A549 (cell line): ENCODE measurements around the gene SRC.

Experiments used
- CEBPB ChIP-seq, 2 experiments: fragments of >200 bp in 1 of 2; sonication (Bioruptor Twin) in 1 of 2; formaldehyde crosslinking in 1 of 2; IDR thresholded peaks; 2 replicates each; pipeline ENCODE4 v1.6.1; 2012 to 2016
- CTCF ChIP-seq: fragments of >200 bp; sonication (Bioruptor Twin); formaldehyde crosslinking; IDR thresholded peaks from 3 replicates; pipeline ENCODE4 v1.5.1; 2016
- E2F6 ChIP-seq: IDR thresholded peaks from 2 replicates; pipeline ENCODE4 v1.6.1; 2012; ENCODE audit warnings: low read depth, borderline replicate concordance
- EP300 ChIP-seq, 2 experiments: fragments of >200 bp; sonication (Bioruptor Twin); formaldehyde crosslinking; IDR thresholded peaks; 2 replicates in 1 of 2; 3 replicates in 1 of 2; pipeline ENCODE4 v1.6.1; 2016 to 2017
- MYC ChIP-seq: IDR thresholded peaks from 2 replicates; pipeline ENCODE4 v1.6.1; 2012; ENCODE audit warnings: mild to moderate bottlenecking, inconsistent platforms, low read length, improper control_type of control experiment, borderline replicate concordance
- NR3C1 ChIP-seq: fragments of >200 bp; sonication (Bioruptor Twin); formaldehyde crosslinking; IDR thresholded peaks from 3 replicates; pipeline ENCODE4 v1.6.1; 2017
- RARB ChIP-seq: fragments of 250-450 bp; sonication (Bioruptor Pico); IDR thresholded peaks from 2 replicates; pipeline ENCODE4 v1.8.0; 2021; ENCODE audit warnings: mild to moderate bottlenecking, moderate library complexity
- REST ChIP-seq: fragments of 200-600 bp; sonication (generic); IDR thresholded peaks from 2 replicates; pipeline ENCODE4 v1.6.1; 2016; ENCODE audit warnings: antibody characterized with exemption, mild to moderate bottlenecking, moderate library complexity
- USF2 ChIP-seq: fragments of 450-650 bp; IDR thresholded peaks from 2 replicates; pipeline ENCODE4 v1.6.1; 2014; ENCODE audit warnings: antibody characterized with exemption

GRCh38 chr20:37305079-37305478 lies 40.9 kb upstream of the SRC start:
- no peak for TF ChIP-seq RARB
- no peak for TF ChIP-seq CTCF
- no peak for TF ChIP-seq NR3C1
- TF ChIP-seq CEBPB (IDR thresholded peaks at IDR 0.05), result no peak
- TF ChIP-seq REST, result no peak
- no peak for TF ChIP-seq USF2
- TF ChIP-seq EP300 (IDR thresholded peaks at IDR 0.05), result no peak
- TF ChIP-seq E2F6, result no peak
- no peak for TF ChIP-seq MYC
